Measurements from ENCODE around the gene GNG3.

GNG3 gene

DNA sequence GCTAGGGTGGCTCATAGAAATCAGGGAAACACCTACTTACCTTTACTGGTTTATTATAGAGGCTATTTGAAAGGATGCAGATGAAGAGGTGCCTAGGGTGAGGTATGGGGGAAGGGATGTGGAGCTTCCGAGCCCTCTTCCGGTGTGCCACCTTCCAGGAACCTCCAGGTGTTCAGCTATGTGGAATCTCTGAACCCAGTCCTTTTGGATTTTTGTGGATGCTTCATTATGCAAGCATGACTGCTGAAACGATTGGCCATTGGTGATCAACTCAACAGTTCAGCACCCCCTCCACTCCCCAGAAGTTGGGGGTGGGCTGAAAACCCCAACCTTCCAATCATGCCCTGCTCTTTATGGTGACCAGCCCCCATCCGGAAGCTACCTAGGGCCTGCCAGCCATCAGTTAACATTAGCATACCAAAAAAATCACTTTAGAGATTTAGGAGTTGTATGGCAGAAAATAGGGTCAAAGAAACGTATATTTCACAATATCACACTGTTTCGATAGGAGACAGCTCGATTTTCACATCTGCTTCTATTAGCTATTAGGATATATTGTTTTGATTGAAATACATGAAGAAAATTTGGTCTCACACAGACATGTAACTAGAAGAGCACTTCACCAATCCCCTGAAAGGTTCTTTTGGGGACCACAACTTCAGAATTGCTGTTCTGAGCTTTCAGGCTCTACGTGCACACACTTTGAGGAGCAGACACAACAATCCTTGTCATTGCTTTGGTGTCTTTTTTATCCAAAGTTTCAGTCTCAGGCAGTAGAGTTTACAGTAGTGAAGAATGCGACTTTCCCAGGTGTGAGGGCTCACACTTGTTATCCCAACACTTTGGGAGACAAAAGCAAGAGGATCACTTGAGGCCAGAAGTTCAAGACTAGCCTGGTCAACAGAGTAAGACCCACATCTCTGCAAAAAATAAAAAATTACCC lies 50.6 kb downstream of the GNG3 start:
- no peak for DNase-seq (ENCODE audit: low read depth in 2 of 2)

Data from stimulated activated CD8-positive, alpha-beta memory T cell treated with anti-CD3 and anti-CD28 coated beads, Interleukin-2, amount 100 ng/mL, for 1 hour (primary cell).